ENCODE measurements around the gene CDK5RAP3.
A peak's percentile ranks its signal among the peaks of the same experiment; 100 is the strongest.

Gene CDK5RAP3

DNA sequence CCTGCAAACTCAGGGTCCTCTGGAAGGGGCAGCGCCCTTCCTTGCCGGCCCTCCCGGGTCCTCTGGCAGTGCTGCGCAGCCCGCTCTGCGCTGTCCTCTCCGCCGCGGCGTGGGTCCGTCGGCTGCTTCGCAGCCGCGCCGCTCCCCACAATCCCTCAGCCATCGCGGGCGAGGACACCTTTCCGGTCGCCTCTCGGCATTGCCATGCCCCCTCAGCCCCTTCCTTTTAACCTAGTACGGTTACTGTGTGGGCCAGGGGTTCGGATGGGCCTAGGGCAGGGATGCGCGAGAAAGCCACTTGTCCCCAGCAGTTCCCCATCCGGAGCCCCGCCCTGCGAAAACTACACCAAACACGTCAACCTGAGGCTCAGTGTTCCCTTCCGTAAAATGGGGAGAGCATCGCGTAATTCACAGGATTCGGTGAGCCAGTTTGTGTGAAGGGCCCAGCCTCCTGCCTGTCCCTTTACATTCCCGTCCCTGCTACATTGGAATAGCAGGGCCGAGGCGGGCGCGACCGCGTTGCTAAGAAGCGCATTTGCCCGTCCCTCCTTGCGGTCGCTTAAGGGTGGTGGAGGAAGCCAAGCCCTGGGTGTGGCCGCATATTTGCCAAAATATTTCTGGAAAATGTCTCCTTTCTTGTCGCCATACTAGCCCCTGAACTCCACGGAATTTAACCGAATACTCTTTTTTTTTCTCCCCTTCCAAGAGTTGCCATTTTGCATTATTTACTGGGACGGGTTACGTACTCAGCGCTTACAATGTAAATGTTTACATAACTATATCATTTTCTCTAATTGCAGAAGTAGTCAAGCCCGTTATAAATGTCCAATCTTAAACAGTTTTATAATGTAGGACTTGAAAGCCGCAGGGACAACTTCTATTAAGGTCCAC is 53.5 kb downstream of the CDK5RAP3 start:
- TF ChIP-seq GATA1 (IDR thresholded peaks at IDR 0.05; ENCODE audit: low read depth, low read length) (no peak), POLR2A (IDR thresholded peaks at IDR 0.05; ENCODE audit: low read length) (no peak)
- DNase-seq = peak; percentile 64 to 71

DNA sequence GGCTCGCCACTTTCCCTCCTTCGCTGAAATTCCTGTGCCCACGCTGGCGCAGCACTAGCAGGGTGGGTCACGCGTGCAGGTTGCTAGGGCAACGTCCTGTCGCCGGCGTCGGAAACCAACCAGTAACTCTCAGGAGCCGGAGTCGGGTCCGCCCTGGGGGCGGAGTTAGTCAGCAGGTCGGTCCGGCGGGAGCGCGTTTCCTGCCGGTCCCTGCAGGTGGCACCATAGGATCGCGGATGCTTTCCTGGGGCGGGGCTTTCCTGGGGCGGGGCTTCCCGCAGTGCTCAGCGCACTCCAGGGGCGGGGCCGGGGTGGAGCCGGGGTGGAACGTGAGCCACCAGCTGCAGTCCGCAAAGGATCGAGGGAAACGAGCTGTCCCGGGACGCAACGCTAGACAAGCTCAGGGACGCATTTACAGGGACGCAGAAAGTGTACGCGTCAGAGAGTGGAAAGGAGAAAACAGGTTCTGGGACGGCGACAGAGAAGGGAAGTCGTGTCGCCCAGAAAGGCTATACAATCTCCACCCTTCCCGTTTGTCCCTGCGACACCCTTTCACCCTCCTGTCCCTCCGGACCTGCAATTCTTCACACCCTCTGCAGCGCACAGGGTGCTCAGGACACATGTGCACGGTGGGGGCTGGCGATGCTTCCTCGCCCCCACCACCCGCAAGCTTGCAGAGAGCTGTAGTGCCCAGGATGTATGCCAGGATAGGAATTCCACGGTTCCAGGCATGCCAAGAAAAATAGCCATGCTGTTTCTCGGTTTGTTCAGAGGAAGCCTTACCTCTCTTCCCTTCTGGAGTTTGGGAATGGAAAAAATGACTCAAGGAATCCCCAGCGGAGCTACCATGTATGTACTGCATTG is 54.4 kb downstream of the CDK5RAP3 start:
- TF ChIP-seq GATA1 (IDR thresholded peaks at IDR 0.05; ENCODE audit: low read depth, low read length) (no peak), POLR2A (IDR thresholded peaks at IDR 0.05; ENCODE audit: low read length) (no peak)
- DNase-seq = peak; percentile 96 to 99

DNA sequence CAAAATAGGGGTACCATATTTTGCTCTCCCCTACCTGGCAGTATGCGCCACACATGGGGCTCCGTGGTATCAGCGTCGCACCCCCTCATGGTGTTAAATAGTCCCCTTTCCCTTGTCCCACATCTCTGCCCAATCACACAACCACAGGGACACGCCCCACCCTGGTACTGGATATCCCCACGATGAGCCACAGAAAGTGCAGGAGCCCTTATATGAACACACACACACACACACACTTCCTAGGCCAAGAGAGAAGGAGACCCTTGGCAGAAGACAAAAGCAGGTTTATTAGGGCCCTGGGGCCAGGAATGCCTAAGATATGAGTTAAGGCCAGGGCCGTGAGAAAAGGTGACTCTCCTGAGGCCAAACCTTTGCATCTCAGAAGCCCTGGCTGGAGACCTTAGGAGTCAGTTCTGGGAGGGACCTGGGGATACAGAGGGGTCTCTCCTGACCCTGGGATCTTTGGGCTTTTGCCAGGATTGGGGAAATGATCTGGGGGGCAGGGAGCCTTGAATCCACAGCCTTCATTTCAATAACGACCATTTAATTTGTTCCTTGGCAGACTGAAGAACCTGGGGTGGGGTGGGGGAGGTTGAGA is 55.1 kb downstream of the CDK5RAP3 start:
- peak in 1 of 2 experiments; percentile 39 for DNase-seq
- TF ChIP-seq POLR2A (IDR thresholded peaks at IDR 0.05; ENCODE audit: low read length) (no peak), GATA1 (IDR thresholded peaks at IDR 0.05; ENCODE audit: low read depth, low read length) (no peak)

DNA sequence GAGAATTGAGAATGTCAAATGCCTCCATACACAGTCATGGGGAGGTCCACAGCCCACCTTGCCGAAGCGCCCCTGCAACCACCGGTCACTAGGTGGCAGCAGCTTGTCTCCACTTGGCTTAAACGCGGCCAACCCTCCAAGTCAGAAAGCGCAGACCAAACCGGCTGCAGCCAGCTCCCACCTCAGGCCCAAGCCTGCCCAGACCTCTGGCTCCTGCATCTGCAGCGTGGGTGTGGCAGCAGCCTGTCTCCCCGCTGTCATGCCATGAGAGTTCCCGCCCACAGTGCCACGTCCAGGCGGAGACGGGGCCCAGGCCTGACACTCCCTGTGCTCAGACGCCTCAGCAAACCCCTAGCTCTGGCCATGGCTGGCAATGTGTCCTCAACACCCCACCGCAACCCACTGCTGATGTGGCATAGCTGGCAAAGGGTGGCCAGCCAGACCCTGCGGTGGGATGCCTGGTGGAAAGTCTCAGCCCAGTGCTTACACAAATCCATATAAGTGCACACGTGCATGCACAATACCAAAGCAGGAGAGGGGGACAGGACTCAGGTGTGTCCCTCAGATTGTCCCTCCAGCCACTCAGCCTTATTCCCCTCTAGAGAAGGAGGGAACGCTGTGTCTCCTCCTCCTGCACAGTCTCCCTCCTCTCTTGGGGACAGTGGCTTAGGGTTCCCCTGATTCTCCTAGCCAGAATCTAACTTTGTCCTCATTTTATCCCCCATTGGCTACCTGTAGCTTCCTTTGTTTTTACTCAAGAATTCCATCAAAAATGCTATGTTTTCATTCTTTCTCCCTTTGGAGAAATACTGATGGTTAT is 55.8 kb downstream of the CDK5RAP3 start:
- TF ChIP-seq POLR2A (IDR thresholded peaks at IDR 0.05; ENCODE audit: low read length) = no peak
- no peak for TF ChIP-seq GATA1 (IDR thresholded peaks at IDR 0.05; ENCODE audit: low read depth, low read length)
- peak; percentile 90 to 93 for DNase-seq

DNA sequence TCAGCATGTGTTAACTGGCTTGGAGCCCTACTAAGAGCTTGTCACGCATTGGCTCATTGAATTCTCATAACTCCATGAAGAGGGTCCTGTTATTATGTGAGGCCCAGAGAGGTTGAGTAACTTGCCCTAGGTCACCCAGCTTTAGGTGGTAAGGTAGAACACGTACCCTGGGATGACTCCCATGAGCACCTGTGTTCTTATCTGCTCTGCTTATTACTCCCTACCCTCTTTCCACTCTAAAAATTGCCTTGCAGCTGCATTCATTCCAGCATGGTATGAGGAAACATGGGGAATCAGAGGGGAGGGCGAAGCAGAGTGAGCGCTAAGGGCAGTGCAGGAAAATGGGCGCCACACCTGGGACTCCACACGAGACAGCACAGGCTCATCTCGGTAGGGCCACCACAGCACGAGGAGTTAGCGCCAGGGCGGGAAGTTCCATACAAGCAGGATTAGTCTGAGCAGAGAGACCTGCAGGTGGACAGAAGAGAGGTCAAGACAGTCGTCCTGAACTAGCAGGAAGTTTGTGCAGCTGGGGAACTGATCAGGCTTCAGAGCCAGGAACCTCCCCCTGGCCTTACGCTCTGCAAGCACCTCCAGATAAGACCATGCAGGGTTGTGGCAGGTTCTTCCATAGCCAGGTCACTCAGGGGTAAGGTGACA is 56.5 kb downstream of the CDK5RAP3 start:
- TF ChIP-seq POLR2A (IDR thresholded peaks at IDR 0.05; ENCODE audit: low read length) (no peak), GATA1 (IDR thresholded peaks at IDR 0.05; ENCODE audit: low read depth, low read length) (no peak)
- DNase-seq = no peak

DNA sequence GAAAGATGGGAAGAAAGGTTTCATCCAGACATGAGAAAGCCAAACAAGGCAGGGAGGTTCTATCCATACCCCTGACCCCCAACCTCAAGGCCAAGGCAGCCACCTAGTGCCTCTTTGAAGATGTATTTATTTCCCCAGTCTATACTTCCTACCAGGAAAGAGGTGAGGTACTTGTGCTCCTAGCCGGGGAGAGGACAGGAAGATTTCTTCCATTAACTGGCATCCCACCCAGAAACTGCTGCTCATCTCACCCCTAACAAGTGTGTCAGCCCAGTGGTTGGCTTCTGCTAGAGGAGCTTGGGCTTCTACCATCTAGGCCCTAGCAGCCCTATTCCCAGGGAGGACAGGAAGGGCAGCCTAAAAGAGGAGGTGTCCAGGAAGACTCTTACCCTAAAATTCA is 57.8 kb downstream of the CDK5RAP3 start:
- TF ChIP-seq GATA1 (IDR thresholded peaks at IDR 0.05; ENCODE audit: low read depth, low read length) (no peak), POLR2A (IDR thresholded peaks at IDR 0.05; ENCODE audit: low read length) (no peak)
- no peak for DNase-seq

DNA sequence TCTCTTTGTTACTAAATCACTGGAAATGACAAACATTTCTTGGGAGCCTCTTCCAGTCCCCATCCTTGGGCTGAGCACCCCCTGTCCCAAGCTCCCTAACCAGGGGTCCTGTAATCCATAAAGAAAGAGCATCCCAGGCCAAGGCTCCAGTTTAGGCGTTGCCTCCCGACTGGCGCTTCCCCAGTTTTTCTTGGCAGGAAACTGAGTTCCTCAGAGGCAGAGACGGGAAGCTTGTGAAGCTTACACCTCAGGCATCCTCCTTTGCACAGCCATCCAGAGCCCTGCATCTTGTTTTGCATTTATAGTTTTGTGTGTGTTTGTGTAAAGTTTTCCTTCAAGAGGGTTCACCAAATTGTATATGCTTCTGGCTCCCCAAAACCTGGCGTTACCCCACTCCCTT is 59.6 kb downstream of the CDK5RAP3 start:
- TF ChIP-seq GATA1 (IDR thresholded peaks at IDR 0.05; ENCODE audit: low read depth, low read length) = no peak
- TF ChIP-seq POLR2A (IDR thresholded peaks at IDR 0.05; ENCODE audit: low read length) = no peak
- no peak for DNase-seq

Measured in erythroblast (primary cell).